G401.6 (cell line): ENCODE data around the gene FGF19.

Experiments used
- FAIRE-seq: peaks from 2 replicates; lab custom pipeline; 2012; peaks lifted over from hg19 to GRCh38; lab: Jason Lieb, UNC

Gene FGF19

DNA sequence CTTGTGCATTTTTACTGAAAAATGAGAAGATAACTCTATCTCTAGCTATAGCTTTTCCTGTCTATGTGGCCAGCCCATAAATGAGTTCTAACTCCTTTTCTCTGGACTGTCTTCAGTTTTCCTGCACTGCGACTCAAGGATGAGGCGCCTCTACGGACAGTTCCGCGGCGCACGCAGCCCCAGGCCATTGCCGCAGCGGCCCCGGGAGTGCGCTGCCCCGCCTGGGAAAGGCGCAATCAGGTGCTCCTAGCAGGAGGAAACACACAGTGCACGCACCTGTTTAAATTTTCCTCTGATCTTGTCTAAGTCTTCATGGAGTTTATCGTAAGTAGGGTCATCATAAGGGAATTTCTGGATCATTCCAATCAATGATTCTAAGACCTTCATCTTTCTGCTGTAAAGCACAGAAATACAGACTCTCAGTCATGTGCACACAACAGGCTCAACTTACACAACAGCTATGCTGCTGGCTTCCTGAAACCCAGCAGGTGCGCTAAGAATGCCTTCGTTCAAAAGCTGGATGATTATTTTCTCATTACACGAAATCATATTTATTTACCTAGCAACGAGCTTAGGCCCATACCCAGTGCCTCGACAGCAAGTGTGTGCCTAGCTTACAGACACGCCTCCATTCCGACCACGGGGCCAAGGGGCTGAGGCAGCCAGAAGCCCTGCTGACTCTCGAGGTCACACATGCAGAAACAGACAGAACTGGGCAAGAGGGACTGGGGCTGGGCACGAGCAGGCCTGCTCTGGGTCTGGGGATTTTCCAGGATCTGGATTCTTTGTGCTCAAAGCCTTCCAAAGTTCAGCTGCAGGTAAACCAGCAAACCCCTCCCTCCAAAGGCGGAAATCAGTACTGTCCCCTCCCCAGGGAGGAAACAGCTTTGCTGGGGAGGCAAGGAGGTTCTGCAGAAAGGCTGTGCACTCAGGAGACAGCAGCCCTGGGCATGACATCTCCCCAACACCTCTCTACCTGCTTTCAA, 35.9 kb downstream of the FGF19 start:
- no peak for FAIRE-seq

DNA sequence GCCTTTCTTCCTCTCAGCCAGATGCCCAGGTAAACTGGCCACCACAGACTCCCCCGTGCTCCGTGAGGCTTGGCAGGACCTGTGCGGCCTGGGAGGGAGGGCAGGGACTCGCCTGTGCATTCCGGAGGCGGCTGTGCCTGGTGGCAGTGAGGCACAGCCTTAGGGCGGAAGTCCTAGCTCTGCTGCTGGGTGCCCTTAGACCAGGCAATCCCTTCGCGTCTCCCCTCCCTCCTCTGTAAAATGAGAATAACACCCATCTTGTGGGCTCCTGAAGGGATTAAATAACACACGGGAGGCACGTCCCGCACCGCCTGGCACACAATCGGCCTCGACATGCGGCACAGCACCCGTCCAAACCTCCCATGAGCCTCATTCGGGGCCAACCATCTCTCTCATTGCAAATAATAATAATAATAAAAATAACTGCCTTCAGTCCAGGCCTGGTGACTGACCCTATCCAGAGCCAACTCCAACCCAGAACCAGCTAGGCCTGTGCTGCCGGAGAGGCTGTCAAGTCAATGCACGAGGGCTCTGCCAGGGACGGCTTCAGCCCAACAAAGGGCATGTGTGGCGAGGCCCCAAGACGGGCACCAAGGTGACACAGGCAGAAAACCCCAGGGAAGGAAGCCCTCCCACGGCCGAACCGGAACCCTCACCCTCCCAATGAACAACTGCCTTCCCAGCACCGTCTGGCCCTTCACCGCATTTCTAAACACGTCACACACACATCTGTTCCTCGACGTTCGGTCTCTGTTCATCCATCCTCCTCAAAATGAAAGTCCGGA, 36.9 kb downstream of the FGF19 start:
- no peak for FAIRE-seq

DNA sequence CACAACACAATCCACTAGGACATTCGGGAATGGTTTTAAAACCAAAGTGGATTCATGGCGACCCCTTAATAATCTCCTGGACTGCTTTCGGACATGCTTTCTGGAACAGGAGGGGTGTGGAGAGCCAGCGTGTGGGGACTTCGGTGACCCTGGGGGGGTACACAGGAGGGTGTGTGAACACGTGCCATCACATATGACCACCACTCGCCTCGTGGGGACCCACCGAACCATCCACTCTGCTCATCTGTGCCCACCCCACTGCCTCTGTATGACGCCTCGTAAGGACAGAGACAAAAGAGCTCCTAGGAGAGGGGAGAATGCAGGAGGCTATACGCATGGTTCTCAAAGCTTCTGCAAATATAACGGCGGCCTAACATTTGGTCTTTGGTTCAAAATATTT, 37.6 kb downstream of the FGF19 start:
- no peak for FAIRE-seq

DNA sequence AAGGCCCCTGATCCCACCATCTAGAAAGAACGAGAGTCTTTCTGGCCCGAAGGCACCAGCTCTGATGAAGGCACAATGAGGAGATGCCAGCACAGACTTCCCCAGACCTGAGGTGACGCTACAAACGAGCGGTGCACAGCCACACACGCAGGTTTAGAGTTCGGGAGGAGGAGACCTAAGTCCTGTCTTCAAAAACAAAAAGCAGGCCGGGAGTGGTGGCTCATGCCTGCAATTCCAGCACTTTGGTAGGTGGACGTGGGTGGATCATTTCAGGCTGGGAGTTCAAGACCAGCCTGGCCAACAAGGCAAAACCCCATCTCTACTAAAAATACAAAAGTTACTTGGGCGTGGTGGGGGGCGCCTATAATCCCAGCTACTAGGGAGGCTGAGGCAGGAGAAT, 38.2 kb downstream of the FGF19 start:
- FAIRE-seq: no peak

DNA sequence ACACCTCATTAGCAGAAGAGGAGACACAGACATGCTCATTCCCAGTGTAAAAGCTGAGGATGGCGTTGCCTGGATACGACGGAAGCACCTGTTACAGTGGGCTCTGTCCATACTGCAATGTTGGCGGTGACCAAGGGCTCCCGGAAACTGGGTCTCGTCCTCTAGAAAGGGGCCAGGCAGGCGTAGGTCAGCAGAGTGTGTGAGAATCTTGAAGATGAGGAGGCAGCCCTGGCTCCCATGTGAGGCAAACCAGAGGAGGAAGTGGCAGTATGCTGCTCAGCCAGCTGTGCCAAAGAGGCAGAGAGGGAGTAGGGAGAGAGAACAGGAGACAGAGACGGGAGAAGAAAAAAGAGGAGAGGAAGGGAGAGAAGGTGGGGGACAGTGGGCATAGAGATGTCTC, 38.9 kb downstream of the FGF19 start:
- no peak for FAIRE-seq

DNA sequence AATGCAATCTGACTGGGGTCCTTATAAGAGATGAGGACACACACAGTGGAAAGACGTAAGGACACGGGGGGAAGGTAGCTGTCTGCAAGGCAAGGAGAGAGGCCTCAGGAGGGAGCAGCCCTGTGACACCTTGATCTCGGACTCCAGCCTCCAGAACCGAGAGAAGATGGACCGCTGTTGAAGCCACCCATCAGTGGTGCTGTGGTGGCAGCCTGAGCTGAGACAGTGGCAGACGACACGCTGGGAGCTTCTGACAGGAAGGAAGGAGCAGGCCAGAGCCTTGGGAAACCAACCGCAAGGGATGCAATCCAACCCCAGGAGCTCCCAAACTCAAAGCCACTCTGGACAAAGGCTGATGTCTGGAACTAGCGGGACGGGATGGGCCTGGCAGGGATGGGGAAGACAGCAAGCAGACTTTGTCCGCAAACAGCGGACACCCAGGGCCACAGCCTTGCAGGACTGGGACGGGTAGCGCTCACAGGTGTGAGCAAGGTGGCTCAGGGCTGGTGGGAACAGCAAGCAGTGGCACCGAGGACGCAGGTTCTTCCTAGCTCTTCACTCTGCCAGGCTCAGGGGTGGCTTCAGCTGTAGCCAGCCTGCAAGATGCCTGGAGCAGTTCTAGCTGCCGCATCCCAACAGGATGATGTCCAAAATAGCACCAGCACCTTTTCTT, 39.6 kb downstream of the FGF19 start:
- FAIRE-seq: no peak

DNA sequence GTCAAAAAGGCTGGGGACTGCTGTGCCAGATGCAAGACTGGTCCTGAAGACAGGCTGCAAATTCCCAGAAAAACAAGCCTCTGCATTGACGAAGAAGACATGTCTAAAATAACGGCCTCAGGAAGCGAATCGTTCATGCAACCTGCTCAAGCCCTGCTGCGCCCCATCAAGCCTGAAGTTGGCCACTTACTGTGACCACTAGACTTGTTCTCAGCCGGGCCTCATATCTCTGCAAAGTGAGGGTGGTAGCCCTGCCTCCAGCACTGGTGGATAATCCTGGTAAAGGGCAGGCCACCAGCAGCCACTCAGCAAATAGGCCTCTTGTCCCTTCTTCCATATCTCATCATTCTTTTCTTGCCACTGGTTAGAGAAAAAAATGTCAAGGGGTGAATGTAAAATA, 40.5 kb downstream of the FGF19 start:
- FAIRE-seq: no peak

DNA sequence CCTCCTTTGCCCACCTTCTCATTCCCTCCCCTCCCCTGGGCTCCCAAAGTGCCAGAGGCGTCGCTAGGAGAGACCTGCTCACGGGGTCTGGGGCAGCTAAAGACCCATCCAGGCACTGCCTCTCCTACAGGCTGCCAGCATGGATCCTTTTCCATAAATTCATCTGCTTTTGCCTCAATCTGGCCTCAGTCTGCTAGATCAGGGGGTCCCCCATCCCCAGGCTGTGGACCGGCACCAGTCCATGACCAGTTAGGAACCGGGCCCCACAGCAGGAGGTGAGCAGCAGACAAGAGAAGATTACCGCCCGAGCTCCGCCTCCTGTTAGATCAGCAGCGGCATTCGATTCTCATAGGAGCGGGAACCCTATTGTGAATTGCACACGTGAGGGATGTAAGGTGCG, 41.0 kb downstream of the FGF19 start:
- no peak for FAIRE-seq

DNA sequence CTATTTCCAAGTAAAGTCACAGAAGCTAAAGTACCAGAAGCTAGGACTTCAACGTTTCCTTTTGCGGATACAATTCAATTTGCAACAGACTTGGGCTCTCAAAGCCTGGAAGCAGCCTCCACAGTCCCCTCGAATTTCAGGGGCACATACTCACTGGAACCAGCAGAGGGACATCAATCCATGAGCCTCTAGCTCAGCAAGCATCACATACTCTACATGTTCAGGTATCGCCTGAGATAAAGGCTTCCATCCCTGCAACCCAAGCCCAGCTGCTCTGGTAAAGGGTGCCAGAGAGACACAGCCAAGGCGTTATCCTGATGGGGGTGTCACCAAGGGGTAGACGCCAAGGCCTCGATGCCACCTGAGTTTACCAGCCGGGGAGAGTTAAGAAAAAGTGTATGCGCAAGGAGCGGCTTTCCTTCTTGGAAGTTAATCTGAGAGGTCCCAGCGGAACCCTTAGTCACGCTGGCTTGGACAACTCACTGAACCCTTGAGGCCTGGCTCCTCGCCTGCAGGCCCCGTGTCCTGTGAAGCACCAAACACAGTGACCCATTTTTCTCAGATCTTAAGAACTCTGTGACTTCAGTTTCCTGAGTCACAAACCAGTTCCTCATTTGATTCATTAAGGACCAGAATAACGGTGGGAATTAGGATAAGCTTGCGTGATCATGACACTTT, 41.7 kb downstream of the FGF19 start:
- no peak for FAIRE-seq

DNA sequence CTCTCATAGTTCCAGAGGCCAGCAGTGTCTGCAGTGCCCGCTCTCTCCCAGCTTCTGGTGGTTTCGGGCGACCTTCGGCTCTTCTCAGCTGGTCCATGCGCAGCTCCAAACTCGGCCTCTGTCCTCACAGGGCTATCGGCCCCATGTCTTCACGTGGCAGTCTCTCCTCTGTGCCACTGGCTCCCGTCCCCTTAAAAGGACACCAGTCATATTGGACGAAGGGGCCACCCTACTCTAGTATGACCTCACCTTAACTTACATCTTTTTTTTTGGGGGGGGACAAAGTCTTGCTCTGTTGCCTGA, 42.5 kb downstream of the FGF19 start:
- FAIRE-seq: no peak

DNA sequence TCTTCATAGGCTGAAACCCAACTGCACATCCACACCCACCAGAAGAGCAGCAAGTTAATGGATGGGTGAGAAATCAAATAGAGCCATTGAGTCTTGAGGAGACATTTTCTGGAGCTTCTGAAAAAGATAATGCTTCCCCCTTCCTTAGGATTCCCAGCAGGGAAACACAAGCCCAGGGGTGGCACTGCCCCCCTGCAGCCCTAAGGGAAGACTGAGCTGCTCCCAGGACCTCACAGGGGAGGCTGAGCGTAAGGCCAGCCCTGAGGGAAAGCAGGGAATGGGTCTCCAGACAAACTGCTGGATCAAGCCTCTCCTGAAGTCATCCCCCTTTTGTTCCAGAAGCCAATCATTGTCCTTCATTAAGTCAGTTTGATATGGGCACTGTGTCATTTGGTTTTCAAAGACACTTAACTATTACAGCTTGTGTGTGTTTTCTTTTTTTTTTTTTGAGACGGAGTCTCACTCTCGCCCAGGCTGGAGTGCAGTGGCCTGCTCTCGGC, 43.8 kb downstream of the FGF19 start:
- FAIRE-seq: no peak

DNA sequence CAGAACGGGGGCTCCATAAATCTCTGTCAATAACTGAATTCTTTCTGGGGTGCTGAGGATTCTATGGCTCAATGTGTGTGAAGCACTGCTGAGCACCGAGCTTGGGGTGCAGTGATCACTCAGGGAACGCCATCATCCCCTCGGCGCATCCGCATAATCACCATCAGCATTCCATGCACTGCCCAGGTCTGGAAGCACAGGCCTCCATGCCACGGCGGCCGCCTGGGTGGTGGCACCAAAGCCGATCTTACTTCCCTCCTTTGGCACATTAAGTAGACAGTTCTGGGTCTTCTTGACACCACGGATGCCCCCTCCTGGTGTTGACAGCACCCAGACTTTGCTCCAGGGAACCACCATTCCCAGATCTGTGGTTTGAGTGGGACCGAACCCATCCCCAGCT, 44.2 kb downstream of the FGF19 start:
- FAIRE-seq: no peak

DNA sequence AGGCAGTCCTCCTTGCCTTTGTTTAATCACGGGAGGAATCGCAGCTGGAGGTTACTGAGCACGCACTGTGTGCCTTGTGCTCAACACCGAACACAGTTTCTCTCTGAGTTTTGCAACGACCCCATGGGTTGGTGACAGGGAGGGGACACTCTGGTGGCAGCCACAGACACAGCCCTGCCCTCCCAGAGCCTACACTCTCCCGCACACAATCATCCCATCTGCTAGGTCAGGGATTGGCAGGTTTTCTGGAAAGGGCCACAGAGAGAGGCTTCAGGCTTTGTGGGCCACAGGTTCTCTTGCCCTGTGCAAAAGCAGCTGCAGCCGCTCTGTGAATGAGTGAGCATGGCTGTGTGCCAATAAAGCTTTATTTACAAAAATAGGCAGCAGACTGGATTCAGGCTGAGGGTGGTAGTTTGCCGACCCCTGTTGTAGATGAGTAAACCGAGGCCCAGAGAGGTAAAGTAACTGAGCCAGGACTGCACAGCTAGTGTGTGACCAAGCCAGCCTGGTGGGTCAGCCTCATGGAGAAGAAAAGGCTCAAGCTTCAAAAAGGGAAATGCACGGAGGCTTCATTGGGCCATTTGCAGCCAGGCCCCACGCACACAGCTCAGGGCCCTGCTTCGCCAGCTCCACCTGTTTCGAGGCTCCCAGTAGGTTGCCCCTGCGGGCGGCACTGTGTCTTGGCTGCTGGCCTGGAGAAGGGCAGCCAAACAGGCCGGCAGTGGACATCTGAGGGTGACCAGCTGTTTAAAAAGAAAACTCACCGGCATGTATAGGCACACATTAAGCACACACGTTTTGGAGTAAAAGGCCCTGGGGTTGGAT, 45.0 kb downstream of the FGF19 start:
- no peak for FAIRE-seq

DNA sequence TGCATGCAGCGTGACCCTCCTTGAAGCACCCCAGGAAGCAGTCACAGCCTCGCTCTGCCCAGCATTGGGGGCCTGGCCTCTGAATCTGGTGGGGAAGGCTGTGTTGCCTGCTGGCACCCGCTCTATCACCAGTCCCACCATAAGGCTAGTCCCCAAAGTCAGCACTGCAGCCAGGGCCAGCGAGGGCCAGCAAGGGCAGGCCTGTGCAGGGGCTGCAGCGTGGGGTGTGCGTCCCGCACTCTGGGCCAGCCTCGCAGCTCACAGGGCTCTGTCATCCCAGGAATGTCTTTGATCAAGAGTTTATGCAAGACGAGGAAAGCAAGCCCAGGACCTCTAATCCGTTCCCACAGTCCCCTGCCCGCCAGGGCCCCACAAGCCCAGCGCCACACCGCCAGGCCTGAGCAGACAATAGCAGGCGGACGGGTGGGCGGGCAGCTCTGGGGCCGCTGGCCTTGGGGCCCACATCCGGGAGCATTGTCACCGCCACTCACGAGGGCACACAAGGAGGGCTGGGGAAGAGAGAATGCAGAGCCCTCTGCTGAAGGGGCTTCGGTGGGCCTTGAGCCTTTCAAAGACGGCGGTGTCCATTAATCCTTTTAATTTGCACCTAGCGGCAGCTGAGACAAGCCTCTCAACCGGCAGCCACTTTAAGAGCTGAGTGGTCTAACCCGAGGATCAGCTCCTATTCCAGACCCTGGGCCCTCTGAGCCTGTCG, 45.8 kb downstream of the FGF19 start:
- no peak for FAIRE-seq

DNA sequence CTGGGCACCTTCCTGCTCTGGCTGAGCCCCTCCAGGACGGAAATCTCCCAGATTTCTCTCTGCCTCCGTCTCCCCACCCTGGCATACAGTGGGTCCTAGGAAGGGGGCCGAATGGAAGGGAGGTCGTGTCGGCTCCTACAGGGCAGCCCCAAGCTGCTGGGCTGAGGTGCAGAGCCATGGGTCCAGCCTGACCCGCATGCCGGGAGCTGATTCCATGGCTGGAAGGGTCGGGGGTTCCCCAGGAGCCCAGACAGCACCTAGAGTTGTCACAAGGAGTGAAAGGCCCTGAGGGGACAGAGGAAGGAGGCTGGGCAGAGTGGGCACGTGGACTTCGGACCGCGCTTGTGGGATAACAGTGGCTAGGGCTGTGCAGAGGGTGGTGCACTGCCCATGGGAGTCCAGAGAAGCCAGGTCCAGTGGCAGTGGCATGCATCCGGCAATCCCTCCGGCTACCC, 46.3 kb downstream of the FGF19 start:
- no peak for FAIRE-seq

DNA sequence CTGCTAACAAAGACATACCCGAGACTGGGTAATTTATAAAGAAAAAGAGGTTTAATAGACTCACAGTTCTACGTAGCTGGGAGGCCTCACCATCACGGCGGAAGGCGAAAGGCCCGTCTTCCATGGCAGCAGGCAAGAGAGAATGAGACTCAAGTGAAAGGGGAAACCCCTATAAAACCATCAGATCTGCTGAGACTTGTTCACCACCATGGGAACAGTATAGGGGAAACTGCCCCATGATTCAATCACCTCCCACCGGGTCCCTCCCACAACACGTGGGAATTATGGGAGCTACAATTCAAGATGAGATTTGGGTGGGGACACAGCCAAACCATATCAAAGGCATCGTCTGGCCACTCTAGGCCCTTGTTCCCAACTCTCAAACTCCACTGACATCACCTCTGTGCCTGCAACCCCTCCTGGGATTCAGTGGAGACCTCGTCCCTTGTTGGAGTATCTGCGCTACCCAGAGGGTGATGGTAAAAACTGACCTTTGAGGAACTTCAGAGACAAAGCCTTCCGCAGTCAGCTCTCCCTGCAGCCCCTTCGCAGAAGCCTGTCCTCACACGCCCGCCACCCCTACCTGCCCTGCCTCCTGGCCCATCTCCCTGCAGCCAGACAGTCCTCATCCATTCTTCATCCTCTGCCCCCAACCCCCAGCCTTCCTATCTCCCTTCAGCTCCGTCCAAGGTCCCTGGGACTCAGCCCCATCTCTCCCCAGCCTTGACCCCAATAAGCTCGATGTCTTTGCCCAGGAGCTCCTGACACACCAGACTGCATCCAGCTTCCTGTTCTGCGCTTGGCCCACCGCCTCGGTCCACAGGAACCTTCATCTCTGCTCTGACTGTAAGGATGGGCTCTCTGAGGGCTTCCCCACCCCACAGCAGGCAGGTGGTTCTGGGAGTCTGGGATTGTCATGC, 47.0 kb downstream of the FGF19 start:
- no peak for FAIRE-seq

DNA sequence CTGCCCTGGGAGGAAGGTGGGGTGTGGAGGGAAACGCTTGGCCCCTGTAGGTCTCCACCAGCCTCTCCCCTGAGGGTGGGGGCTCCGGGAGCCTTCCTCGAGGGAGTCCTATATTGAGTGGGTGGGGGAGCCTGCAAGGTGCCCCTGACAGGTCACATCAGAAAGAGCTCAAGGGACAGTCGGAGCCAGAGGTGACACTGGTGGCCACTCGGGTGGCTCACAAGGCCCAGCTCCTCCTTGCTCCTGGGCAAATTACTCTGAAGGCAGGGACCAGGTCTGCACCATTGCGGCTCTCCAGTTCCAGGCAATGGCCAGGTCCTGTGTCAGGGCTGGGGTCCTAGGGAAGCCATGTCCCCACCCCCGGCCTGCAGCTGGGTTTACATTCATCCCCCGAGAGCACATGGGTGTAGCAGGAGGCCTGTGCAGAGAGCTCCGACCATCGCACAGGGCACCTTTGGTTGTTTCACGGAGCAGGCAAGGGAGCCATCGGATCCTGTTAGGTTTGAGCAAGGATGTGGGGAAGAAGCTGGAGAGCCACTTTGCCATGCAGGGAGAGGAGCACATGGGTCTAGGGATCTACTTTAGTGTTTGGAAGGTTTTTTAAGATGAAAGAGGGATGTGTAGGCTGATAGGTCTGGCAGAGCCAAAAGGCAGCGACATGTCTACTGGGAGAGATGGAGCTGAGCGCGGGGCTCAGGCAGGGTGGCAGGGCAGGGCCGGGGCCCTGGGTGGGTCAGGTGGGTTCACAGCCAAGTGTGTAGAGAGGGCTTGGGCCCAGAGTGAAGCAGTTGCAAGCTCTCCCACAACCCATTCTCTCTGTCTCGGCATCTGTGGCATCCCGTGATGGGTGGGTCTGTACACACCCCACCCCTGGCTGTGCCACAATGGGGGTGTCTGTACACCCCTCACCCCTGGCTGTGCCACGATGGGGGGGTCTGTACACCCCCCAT, 48.1 kb downstream of the FGF19 start:
- no peak for FAIRE-seq
